GM04503 (cell line): Measurements from ENCODE around the gene ANO4.

Source experiments
- DNase-seq: peaks from one replicate; pipeline ENCODE4 v3.0.0-alpha.2; 2012; ENCODE audit warnings: low read depth

Gene ANO4

DNA sequence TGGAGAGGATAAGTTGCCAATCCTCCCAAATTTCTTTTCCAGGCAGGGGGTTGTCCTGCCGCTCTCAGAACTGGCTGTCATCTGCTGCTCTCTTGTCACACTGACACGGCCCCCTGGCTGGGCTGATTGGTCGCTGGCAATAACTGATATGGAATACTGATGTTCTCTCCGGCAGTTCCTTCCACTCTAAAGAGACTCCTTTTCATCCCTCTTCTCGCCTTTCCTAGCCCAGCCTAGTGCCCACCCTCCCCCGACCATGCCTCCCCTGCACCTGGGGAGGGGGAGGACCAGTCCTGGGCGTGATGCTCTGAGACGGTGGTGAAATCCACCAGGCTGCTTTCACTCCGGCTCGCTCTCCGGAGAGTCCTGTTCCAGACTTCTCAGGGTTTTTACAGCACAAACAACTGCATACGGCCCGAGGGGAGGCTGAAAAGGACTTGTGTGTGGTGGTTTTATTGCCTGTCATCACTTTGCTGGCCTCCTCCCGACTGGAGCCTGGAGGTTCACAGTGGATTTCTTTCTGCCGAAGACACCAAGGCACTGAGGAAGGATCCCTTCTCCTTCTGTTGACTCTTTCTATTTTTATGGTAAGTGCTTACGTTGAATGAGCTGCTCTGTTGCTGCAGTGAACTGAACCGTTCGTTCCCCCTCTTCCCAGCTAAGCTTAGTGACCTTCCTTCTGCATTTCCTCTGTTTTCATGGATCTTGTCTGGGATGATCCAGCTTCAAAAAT is at the start of gene ANO4:
Gene ANO4 (plus strand): TSS at position 336 of the 733 bp plus-strand sequence. CDS start 107,010 bp downstream, outside the sequence.
- DNase-seq, result peak; percentile 10

GRCh38 chr12:100745378-100746071 is 49.1 kb upstream of the ANO4 start:
- no peak for DNase-seq

- DNase-seq, result no peak
These were observed 41.7 kb upstream of the ANO4 start for GRCh38 chr12:100752841-100753240.

DNA sequence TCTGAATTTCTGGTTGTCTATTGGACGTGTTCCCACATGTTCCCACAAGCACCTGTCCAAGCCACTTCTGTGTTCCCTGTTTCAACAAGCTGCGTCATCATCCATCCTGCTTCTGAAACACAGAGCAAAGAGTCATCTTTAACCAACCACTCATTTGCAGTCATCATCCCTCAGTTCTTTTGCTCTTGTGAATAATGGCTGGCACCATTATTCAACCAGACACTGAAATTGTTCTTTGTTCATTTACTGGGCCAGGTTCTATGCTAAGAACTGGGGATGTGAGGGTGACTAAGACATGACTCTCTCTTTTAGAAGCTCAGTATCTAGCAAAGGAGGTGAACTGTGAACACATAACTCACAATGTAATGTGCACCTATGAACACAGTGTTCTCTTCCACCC is 40.7 kb upstream of the ANO4 start:
- no peak for DNase-seq

- DNase-seq, result no peak
These were observed 39.4 kb upstream of the ANO4 start for GRCh38 chr12:100755186-100755585.

GRCh38 chr12:100758083-100758482 is 36.5 kb upstream of the ANO4 start:
- no peak for DNase-seq

DNA sequence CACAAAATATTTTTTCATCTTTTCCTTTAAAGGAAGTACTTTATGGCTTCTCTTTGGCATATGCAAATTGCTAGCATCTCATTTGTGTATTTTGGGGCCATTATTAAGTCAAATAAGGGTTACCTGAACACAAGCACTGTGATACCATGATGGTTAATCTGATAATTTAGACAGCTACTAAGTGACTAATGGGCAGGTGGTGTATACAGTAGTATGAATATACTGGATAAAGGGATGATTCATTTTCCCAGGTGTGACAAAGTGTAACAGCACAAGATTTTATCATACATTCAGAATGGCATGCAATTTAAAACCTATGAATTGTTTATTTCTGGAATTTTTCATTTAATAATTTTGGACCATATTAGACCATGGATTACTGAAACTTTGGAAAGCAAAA is 27.2 kb upstream of the ANO4 start:
- DNase-seq, result no peak

DNA sequence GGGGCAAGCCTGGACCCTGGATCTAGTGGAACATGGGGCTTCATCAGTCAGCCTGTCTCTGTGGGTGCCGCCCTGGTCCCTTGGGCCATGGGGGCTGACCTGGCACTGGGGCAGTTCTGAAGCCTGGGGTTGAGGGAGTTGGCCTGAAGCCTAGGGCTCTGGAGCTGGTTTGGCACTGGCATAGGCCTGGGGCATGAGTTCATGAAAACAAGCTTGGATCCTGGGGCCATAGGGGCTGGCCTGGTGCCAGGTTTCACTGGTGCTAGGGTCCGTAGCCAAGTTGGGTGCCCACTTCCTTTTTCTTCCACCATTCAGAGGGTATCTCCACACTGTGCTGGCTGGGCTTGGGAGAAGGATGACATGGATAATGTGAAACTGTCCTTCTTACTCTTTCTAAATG is 26.6 kb upstream of the ANO4 start:
- DNase-seq, result no peak

DNA sequence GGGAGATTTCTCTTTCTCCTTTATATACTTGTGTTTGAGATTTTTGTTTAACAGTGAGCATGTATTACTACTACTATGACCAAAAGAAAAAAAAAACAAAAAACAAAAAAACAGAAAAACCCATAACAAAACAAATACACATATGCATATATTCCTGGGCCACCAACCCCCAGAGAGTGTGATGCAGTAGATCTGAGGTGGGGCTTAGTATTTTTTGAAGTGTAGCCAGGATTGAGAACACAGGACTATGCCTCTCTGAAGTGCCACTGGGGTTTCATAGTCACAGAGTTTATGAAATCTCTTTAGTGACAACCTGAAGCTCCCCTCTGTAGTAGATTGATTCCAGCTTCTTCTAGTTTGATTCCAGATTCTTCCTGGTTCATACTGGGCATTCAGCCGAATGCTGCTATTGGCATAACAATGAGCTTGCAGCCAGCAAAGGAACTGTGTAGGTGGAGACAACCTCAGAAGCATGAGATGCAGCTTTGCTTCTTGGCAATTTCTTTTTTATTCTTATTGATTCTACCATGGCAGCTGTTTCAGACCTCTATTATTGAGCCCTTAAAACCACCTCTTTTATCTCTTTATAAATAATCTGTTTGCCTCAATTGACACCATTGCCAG is 15.5 kb upstream of the ANO4 start:
- peak; percentile 9 for DNase-seq

- no peak for DNase-seq
These were observed 5.4 kb upstream of the ANO4 start for GRCh38 chr12:100789146-100789545.

DNA sequence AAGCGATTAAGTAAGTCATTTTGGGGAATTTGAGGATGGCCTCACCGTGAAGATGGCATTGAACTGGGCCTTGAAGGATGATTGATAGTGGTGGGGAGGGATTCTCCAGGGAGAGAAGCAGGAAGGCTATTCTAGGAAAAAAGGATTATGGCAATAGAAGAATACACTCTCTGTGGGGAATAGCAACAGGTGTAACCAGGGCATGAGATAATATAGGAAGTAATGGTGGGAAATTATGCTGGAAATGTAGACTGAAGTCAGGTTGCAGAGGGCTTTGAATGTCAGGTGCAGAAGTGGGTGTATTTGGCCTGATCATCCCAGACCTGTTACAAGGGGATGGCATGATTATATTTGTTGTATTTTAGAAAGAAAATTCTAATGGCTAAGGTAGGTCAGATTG is 4.6 kb upstream of the ANO4 start:
- DNase-seq, result no peak

DNA sequence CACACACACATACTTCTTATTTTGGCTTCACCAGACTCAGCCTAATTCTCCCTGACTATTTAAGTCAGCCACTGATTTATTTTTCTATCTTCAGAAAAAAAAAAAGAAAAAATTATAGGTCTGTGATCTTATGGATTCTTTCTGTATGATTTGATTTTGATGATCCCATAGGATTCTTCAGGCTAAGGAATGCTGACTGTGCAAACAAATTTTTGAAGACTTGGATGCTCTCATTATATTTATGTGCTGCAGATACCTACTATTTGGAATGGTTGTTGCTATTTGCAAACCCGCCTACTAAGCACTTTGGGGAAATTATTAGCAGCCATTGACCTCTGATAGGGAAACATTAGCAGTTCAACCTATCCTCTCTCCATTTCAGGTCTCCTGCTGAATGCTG is 4.0 kb upstream of the ANO4 start:
- no peak for DNase-seq

DNA sequence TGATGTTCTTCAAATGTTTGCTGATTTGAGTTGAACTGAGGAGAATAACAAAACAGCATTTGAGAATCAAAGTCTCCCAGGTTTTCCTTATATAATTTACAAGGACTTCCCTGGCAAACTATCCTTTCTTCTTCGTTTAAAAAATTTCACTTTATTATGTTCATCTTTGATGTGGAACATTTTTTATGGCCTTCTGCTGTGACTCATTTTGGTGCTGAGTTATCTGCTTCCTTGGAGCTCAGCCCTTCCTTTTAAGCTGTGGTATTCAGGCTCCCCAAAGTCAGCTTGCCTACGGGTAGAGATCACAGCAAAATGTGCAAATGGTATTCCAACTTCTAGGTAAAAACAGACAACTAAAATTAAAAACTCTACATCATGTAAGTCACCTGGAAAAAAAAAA is 1.4 kb upstream of the ANO4 start:
- DNase-seq, result peak; percentile 51

DNA sequence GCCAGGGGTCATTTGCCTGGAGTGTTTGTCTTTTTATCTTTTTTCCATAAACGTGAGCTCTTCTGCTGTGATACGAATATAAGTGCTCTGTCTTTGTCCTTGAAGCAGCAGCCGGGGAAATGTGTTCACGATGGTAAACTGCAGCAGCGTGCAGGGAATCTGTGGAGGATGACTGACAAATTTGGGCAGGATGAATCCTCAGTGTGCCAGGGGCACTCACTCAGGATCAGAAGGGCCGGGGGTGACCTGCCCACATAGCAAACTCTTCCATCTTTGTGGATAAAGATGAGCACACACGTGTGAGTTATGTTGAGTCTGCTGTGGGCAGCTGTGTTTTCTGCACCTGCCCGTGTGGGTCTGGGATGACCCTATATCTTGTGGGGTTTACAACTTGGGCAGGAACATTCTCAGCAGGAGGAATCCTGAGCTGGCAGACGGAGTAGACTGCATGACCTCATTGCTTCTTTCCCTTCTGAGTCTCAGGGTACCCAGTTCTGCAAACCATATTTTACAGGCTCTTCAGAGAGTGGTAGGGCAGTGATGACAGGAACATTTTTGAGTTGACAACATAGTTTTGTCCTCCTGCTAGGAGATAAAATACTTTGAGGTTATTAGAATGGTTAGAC is 711 bp downstream of the ANO4 start:
- DNase-seq, result no peak

DNA sequence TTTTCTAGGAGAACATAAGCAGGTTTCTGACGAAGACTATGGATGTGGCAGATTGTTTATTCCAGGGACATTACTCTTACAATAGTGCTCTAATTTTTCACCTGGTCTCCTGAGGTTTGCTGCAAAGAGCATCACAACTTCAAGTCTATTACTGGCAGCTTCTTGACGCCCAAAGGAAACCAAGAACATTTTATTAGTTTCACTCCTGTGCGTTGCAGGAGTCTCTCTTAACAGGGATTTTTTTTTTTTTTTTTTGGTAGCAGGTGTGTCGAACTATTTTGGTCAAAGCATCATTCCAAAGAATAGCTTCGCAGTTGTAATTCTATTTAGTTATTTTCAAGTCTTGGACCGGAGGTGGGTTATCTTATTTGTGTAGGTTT is 1.2 kb downstream of the ANO4 start:
- no peak for DNase-seq

DNA sequence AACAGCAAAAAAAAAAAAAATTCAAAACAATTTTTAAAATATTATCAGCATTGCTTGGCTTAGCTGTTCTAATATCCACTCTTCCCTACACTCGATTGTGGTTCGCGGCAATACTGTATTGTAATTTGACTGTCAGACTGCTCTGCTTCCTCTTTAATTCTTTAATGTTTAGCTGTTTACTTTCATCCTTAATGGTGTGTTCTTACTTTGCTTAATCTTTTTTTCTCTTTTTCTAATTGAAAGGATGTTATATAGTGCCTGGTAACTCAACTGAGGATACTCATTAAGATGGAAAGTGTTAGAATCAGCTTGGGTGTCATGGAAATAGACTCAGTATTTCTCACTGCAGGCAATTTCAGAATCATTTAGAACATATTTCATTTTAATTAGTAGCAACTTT is 2.0 kb downstream of the ANO4 start:
- DNase-seq, result no peak

DNA sequence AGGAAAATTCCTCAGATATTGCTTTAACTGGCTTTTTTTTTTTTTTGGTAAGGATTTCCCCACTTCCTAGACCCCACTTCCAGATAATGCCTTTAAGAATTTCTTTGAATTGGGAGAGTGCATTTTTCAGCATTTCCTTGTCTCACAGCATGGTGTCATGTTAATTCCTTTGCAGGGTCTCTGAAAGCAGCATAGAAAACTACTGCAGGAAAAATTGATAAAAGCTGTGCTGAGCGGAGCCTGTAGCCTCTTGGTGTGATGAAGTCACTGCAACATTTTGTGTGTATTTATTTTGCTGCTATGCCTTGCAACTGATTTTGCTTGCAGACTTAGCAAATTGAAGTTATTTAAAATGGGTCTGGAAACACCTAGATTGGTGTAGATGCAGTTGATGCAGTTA is 2.7 kb downstream of the ANO4 start:
- no peak for DNase-seq

DNA sequence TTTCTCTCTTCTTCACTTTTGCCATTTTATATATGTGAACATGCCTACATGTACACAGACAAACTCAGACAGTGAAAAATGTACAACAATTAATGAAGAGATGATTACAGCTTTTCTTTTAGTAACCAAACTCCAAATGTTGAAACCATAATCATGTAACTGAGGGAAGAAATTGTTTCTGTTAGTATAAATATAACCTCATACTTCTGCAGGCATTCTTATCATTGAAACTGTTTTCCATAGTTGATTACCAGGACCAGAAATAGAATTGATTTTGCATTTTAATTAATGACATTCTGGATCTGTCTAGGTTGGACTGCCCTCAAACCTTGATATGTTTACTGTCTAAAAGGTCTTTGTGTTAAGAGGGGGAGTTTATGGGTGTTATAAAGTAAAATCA is 3.2 kb downstream of the ANO4 start:
- DNase-seq, result no peak

DNA sequence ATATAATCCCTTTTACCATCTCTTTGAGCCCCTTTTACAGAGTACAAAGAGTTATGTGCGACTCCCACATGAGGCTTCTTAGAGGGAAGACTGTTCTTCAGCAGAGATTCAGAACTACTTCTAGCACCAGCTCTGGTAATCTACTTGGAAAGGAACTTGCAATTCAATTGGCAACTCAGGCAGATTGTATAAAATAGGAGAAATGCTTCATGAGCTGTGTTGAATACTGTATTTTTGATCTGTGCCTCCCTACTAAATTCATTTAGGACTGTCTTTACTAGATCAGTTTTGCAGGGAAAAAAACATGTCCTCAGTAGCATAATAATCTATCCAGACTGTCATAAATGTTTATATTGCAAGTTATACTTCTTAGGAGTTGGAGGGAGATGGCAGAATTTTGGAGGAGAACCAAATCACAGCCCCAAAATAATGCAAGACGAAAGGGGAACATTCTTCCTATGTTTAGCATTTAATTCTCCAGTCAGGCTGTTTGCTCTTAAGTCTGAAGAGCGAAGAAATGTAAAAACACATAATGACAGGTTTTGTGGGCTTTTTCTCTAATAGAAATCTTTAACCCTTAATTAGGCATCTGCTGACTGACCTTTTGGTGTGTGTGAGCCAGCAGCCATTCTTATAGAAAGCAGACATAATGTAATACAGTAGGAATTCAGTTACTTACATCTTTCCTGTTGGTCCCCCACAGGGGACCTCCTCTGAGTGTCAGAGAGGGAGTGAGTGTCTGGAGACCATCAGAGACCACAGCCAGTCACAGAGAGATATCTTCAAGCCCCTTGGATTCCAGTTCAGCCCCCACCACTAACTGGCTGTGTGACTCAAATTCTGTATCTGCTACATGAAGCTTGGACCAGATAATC is 3.9 kb downstream of the ANO4 start:
- DNase-seq, result no peak

DNA sequence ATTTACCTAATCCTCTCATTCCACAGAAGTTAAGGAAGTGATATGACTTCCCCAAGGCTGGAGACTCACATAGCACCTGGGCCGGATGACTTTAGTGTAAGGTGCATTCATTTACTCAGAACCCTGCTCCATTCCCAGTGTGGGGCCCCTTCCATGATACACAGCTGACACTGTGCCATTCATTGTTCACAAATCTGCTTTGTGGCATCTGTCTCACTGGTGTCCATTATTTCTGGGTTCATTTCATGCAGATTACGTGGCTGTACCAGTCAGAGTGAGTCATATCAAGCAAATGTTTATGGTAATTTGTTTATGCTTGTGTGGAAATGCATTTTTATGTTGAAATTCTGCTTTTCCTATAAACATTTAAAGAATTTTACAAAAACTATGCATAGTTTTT is 5.2 kb downstream of the ANO4 start:
- DNase-seq, result no peak

GRCh38 chr12:100800723-100801122 is 6.1 kb downstream of the ANO4 start:
- DNase-seq, result no peak

DNA sequence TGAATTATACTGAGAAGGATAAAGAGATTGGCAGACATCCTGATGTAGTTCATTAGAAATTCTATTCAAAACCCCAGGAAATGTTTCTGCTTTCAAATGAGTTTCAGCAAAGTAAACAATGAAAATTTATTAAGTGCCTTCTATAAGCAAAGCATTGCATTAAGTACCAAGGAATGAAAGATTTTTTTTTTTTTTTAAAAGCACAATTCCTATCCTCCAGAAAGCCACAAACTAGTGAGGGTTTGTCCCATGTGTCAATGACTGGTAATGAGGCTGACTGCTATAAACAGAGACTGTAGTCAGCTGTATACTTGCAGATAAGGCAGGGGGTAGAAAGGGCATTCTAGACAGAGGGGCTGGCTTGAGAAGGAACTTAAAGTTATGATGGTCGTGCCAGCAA is 6.7 kb downstream of the ANO4 start:
- DNase-seq, result no peak
